Right cardiac atrium (tissue), 5 donors: Measurements from ENCODE around the gene LRIT3. TPM values are rescaled to one million over a fixed set of nuclear protein-coding genes. Genes with fewer than 3 reads are reported as not detected.
"Not testable (repeated sequence)": the region's sequence is repeated elsewhere in the genome, so short reads cannot be mapped to it uniquely, and the experiment has no call there.

ENCODE experiments used
- ATAC-seq, 2 donors: fragments of 200-7000 bp; cut with Tn5 transposase; one replicate each; pipeline versions ENCODE4 v1.8.0 to v1.9.1; 2020; ENCODE audit warnings: moderate library complexity in 2 of 2, mild to moderate bottlenecking in 1 of 2
- DNase-seq, 3 donors: peaks; one replicate each; pipeline ENCODE4 v3.0.0-alpha.2; 2020
- H3K27ac ChIP-seq: one replicate; pipeline ENCODE4 v1.5.1; 2013; ENCODE audit warnings: mild to moderate bottlenecking, low read length, control low read depth, moderate library complexity
- H3K27me3 ChIP-seq: one replicate; pipeline ENCODE4 v1.6.1; 2013; ENCODE audit not compliant: control insufficient read depth, insufficient read depth
- H3K4me1 ChIP-seq: one replicate; pipeline ENCODE4 v1.6.1; 2013; ENCODE audit warnings: low read length; ENCODE audit not compliant: control insufficient read depth, insufficient read depth
- H3K4me3 ChIP-seq: one replicate; pipeline ENCODE4 v1.5.1; 2013; ENCODE audit warnings: low read length, control low read depth
- H3K9me3 ChIP-seq: one replicate; pipeline ENCODE4 v1.6.1; 2013; ENCODE audit warnings: low read length; ENCODE audit not compliant: control insufficient read depth
- WGBS: extraction: QIAGEN DNeasy Blood & Tissue Kit; methylation state at CpG from one replicate; pipeline ENCODE4 v1.1.7; 2013; 5-methylcytosine and 5-hydroxymethylcytosine counted together
- intact Hi-C, 4 donors: fragments of 100-400 bp; cut with DNase I; formaldehyde crosslinking; loops; one replicate each; pipeline versions ENCODE4 v1.11.0 to v1.14.0; 2022 to 2023
- polyA plus RNA-seq: library from polyadenylated mRNA; stranded (reverse); fragments of 200-250 nt; gene quantifications from one replicate; pipeline ENCODE4 v1.2.3, GENCODE V29; 2013
- total RNA-seq, 4 donors: library from RNA; stranded (reverse); fragmentation: NEBNext Ultra II Directional; extraction: Animal tissue kit (Norgen Biotek cat#: 25700); gene quantifications; one replicate each; pipeline ENCODE4 v1.2.1, GENCODE V29; 2021
- donor health status: healthy with polysubstance abuse.
- donor health status: DM: no; HTN: yes; CAD: no.
- donor health status: DM: no; HTN: no; CAD: no.
- donor health status: DM: no; HTN: yes; CAD: no; lungs with severe emphysema.
- donor health status: DM: yes; HTN: yes; CAD: no.

LRIT3 gene
- total and polyA plus RNA-seq, 5 donors = 0.06 to 0.14 (median 0.09) TPM

DNA sequence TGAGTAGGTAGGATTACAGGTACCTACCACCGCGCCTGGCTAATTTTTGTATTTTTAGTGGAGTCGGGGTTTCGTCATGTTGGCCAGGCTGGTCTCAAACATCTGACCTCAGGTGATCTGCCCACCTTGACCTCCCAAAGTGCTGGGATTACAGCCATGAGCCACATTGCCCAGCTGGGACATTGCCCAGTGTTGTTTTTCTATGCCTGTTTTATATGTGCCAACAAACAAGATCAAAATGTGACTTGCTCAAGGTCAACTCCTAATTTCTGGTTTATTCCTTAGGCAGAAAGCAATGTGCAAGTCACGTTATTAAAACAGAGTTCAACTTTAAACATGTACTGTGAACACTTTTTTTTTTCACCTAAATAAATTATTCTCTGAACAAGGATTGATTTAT is 2.7 kb downstream of the LRIT3 start:
- 75% methylated on average over 5 of the region's 5 CpGs for WGBS

DNA sequence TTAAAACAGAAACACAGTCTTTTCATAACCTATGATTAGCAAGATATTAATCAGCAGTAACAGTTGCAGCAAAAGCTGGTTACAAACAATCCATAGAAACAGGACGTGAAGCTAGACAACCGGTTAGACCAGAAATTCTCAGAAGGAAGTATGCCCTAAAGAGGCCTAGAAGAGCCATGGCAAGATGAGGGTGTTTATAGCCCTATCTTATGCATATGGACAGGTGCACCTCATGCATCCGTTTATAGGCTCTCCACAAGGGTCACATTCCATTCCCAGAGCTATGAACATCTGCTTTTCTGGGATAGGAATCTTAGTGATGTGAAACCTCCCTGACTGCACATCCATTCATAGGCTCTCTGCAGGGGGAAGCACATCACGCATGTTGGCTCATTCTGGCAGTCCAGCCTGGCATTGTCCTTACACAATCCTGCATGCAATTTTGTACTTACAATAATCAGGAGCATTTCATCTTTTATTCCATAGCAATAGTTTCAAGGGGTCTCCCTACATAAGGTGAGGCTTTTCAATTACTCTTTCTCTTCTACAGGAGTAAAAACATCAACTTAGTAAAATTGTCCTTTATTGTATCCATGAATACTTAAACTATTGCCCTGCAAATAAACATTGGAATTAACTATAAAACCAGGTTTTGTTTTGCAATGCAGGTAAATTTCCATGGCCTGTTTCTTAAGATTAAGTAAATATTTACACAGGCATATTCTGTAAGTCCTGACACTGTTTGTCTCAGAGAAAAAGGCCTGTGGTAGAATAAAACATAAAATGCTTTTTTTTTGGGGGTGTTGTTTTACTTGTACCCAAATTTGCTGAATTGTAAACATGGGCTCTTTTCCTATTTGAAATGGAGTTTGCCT is 11.8 kb downstream of the LRIT3 start:
- 88% methylated on average over 4 of the region's 4 CpGs for WGBS
- not testable (repeated sequence) for DNase-seq, H3K4me3 ChIP-seq

More for the DNA sequence above, 2.7 kb downstream of the LRIT3 start:
- Histone ChIP-seq H3K4me1 (no peaks in the 10 kb centered on the region), H3K27me3 (no peaks in the 10 kb centered on the region), H3K4me3 (no peak overlapping the region), H3K27ac (no peak overlapping the region), H3K9me3 (no peaks in the 10 kb centered on the region)
- ATAC-seq = no peak
- no peak for DNase-seq
- intact Hi-C loops = no loop called here

DNA sequence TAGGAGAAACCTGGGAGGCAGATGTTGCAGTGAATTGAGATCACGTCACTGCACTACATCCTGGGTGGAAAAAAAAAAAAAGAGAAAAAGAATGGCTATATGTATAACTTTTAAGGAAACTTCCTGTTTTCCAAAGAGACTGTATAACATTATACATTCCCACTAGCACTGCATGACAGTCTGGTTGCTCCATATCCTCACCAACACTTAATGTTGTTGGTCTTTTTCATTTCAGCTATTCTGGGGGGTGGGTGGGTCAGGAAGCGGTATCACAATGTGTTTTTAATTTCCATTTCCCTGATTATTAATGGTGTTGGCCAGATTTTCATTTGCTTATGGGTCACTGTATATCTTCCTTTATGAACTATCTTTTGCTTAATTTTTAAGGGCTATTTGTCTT is 13.4 kb downstream of the LRIT3 start:
- intact Hi-C loops = no loop called here
- no peaks in the 10 kb centered on the region for H3K4me1 ChIP-seq
- no peaks in the 10 kb centered on the region for H3K27me3 ChIP-seq
- WGBS = 93% methylated on average over 2 of the region's 2 CpGs
- no peak overlapping the region for H3K4me3 ChIP-seq
- no peaks in the 10 kb centered on the region for H3K9me3 ChIP-seq
- no peak for DNase-seq
- no peak overlapping the region for H3K27ac ChIP-seq
- ATAC-seq = no peak

More for the DNA sequence above, 11.8 kb downstream of the LRIT3 start:
- H3K9me3 ChIP-seq, intact Hi-C loops, H3K4me1 ChIP-seq, ATAC-seq, H3K27me3 ChIP-seq, H3K27ac ChIP-seq: not testable (repeated sequence)

GRCh38 chr4:109861916-109862511 is 14.1 kb downstream of the LRIT3 start:
- DNase-seq = no peak
- intact Hi-C loops = no loop called here
- Histone ChIP-seq H3K4me3 (no peak overlapping the region), H3K9me3 (no peaks in the 10 kb centered on the region), H3K27me3 (no peaks in the 10 kb centered on the region), H3K27ac (no peak overlapping the region), H3K4me1 (no peaks in the 10 kb centered on the region)
- 87% methylated on average over 3 of the region's 3 CpGs for WGBS
- ATAC-seq = no peak

- no peaks in the 10 kb centered on the region for H3K27me3 ChIP-seq
- intact Hi-C loops = no loop called here
- H3K9me3 ChIP-seq = no peaks in the 10 kb centered on the region
- no peak for ATAC-seq
- H3K4me3 ChIP-seq = no peak overlapping the region
- DNase-seq = no peak
- H3K27ac ChIP-seq = no peak overlapping the region
- H3K4me1 ChIP-seq = no peaks in the 10 kb centered on the region
These were observed 16.2 kb downstream of the LRIT3 start for GRCh38 chr4:109864134-109864533.

DNA sequence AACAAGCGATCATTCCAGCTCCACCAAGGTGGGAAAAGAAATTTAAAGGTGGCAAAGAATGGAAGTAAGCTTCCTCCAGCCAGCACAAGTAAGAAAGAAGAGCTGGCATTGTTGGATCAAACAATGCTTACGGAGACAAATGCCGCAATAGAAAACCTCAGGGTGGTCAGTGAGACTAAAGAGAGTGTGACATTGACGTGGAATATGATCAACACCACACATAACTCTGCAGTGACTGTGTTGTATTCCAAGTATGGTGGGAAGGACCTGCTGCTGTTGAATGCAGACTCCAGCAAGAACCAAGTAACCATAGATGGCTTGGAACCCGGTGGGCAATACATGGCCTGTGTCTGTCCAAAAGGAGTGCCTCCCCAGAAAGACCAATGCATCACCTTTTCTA is 22.2 kb downstream of the LRIT3 start:
- DNase-seq (no peak), ATAC-seq (no peak)
- Histone ChIP-seq H3K9me3 (no peaks in the 10 kb centered on the region), H3K27me3 (no peaks in the 10 kb centered on the region), H3K27ac (no peak overlapping the region), H3K4me1 (no peaks in the 10 kb centered on the region), H3K4me3 (no peak overlapping the region)
- intact Hi-C loops = no loop called here
- 95% methylated on average over 5 of the region's 5 CpGs for whole genome bisulfite sequencing

DNA sequence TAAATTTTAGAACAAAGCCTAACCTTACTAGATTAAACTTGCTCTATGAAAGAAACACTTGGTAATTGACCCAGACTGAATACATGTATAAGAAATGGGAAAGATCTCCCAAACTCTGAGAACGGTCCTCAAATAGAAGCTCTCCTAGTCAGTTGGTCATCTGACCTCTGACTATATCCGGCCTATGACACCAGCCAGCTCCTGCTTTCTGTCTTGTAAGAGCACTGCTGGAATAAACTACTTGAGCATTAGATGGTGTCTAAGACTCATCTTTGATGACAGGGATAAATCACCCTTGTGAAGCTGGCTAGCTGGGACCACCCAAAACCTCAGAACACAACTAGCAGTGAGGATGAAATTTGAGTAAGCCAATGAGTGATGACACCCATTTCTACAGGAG is 24.2 kb downstream of the LRIT3 start:
- H3K27ac ChIP-seq = no peak overlapping the region
- ATAC-seq = no peak
- DNase-seq = no peak
- 92% methylated on average over 2 of the region's 2 CpGs for WGBS
- no peak overlapping the region for H3K4me3 ChIP-seq
- no peaks in the 10 kb centered on the region for H3K27me3 ChIP-seq
- no peaks in the 10 kb centered on the region for H3K4me1 ChIP-seq
- intact Hi-C loops = no loop called here
- H3K9me3 ChIP-seq = no peaks in the 10 kb centered on the region

- DNase-seq = peak in 1 of 3 donors; percentile 14
- Histone ChIP-seq H3K9me3 (no peaks in the 10 kb centered on the region), H3K4me1 (no peaks in the 10 kb centered on the region), H3K27ac (no peak overlapping the region), H3K4me3 (no peak overlapping the region), H3K27me3 (no peaks in the 10 kb centered on the region)
- 95% methylated on average over 6 of the region's 6 CpGs for WGBS
- no peak for ATAC-seq
- intact Hi-C loops = no loop called here
These were observed 25.2 kb downstream of the LRIT3 start for GRCh38 chr4:109872950-109873656.

GRCh38 chr4:109873791-109874514 is 26.0 kb downstream of the LRIT3 start:
- peak in 1 of 3 donors; percentile 7 for DNase-seq
- H3K27ac ChIP-seq = no peak overlapping the region

GRCh38 chr4:109875106-109875505 is 27.2 kb downstream of the LRIT3 start:
- no peaks in the 10 kb centered on the region for H3K27me3 ChIP-seq
- no peaks in the 10 kb centered on the region for H3K4me1 ChIP-seq
- intact Hi-C loops = no loop called here
- whole genome bisulfite sequencing = 87% methylated on average over 1 of the region's 1 CpG
- no peaks in the 10 kb centered on the region for H3K9me3 ChIP-seq
- no peak overlapping the region for H3K27ac ChIP-seq
- H3K4me3 ChIP-seq = no peak overlapping the region
- DNase-seq (no peak), ATAC-seq (no peak)

More at GRCh38 chr4:109873791-109874514, 26.0 kb downstream of the LRIT3 start:
- H3K27me3 ChIP-seq = no peaks in the 10 kb centered on the region
- intact Hi-C loops = no loop called here
- 50% methylated on average over 11 of the region's 11 CpGs for WGBS
- no peak for ATAC-seq
- H3K9me3 ChIP-seq = no peaks in the 10 kb centered on the region
- no peaks in the 10 kb centered on the region for H3K4me1 ChIP-seq
- no peak overlapping the region for H3K4me3 ChIP-seq
